Activated effector memory CD4-positive, alpha-beta T cell treated with anti-CD3 and anti-CD28 coated beads, Interleukin-2, amount 50 U/mL, for 16 hours (primary cell): ENCODE data around the gene GZMM.

ENCODE experiments used
- DNase-seq: peaks from one replicate; pipeline ENCODE4 v3.0.0-alpha.2; 2020

The GZMM gene

DNA sequence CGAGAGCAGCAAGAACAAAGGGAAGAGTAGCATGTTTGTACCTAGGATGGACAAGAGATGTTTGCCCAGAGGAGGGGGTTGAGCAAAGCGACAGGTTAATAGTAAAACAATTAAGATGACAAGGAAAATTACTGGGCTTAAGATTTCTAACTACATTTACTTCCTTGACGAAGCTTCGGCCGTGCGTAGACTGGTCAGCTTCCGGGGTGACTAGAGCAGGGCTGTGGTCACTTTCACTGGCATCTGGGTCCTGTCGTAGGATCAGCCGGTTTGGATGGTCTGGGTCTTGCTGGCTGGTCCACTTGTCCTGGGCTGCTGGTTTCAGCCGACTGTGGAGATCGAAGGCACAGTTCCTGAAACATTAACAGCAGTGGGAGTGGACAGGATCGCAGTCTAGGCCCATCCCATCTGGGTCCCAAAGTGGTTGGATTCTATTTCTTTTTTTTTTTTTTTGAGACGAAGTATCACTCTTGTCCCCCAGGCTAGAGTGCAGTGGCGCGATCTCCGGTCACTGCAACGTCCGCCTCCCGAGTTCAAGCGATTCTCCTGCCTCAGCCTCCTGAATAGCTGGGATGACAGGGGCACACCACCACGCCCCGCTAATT lies 23.5 kb downstream of the GZMM start:
- DNase-seq, result no peak

DNA sequence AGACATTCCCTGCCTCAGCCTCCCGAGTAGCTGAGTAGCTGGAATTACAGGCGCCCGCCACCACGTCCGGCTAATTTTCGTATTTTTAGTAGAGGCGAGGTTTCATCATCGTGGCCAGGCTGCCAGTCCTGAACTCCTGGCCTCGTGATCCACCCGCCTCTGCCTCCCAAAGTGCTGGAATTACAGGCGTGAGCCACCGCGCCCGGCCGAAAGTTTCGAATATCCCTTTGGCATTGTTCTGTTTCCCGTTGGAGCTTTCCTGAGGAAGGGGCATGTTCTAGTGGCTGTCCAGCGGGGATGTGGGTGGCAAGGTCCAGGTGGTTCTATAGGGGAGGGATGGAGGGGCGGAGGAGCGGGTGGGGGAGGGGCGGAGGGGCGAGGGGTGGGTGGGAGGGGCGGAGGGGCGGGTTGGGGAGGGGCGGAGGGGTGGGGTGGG lies 26.4 kb downstream of the GZMM start:
- DNase-seq, result no peak

DNA sequence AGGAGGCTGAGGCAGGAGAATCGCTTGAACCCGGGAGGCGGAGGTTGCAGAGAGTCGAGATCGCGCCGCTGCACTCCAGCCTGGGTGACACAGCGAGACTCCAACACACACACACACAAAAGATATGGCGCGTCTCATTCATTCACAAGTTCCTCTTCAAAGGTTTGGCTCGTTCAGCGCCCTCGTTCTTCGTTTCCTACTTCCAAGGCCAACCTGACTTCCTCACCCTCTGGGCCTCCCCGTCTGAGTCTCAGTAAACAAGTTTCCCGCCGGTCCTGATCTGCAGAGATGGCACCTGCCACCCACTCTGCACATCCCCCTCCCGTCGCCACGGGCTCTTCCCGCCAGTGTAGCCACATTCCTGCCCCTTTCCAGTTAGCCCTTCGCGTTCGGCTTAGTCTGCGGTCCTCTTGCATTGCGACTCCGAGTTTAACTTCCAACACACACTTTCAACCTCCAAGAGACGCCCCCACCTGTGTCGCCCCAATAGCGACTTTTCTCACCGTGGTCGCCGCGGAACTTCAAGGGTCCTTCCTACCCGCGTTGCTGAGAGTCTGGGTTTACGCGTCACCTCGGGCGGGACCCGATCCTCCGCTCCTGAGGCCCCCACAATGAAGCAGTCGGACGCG lies 27.2 kb downstream of the GZMM start:
- peak; percentile 83 for DNase-seq

DNA sequence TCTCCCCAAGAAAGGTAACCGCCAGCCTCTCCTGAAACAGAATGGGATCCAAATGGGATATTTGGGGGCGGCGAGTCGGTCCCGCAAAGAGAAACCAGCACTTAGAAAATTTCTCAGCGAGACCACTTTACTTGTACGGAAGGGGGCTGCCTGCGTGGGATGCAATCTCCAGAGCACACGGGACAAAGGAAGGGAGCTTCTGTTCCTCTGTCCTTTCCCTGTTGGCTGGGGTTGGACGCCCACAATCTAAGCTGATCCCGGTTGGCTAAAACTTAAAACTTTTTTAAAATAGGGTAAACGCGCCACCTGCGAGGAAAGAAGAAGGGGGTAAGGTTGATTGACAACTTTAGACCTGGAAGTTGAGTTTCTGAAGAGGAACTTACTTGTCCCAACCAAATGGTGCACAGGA lies 27.7 kb downstream of the GZMM start:
- DNase-seq, result peak; percentile 71

DNA sequence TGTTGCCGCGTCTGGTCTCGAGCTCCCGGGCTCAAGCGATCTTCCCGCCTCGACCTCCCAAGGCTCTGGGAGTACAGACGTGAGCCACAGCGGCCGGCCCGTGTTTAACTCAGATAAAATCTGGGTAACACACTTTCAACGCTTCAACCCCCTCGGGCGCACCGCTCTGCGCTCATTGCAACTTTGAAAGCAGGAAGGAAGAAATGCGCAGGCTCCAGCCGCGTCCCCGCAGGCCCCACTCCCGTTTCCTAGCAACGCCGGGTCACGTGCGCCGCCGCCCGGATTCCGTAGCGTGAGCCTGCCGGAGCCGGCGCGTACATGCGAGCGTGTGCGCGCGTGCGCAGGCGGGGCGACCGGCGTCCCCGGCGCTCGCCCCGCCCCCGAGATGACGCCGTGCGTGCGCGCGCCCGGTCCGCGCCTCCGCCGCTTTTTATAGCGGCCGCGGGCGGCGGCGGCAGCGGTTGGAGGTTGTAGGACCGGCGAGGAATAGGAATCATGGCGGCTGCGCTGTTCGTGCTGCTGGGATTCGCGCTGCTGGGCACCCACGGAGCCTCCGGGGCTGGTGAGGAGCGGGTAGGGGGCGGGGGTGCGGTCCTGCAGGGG lies 28.4 kb downstream of the GZMM start, which contains the start of gene BSG:
TSS of gene BSG (plus strand) at position 457 of the 603 bp plus-strand sequence. CDS start at position 496, 39 bp downstream.
- peak; percentile 100 for DNase-seq

DNA sequence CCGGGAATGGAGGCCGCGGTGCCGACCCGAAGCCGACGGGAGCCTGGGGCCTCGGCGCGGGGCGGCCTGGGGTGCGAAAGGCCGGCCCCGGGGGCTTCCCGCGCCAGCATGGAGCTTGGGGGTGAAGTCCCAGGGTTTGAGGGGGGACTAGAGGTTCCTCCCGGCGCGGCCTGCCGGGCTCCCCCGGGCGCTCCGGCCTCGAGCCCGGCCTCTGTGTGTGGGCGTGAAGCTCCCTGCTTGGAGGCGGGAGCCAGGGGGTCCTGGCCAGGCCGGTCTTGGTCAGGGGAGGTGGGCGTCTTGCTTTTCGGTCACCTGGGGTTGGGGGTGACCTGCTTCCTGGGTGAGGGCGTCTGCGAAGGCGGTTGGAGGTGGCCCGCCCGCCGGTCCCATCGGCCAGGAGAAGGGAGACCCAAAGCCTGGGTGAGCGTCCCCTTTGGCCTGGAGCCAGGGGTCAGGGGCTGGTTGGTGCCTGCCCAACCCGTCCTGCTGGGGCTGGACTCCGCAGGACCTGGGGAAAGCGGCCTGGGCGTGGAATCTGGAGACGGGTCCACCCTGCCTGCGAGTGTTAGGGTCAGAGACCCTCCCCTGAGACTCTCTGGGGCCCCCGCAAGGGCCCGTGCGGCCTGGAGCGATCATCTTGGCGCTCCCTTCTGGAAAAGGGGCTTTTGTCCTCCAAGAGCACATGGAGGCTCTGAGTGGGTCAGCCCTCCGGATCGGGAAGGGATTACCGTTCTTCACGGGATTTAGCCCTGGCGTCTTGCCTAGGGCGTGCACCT lies 29.1 kb downstream of the GZMM start:
- DNase-seq, result no peak

DNA sequence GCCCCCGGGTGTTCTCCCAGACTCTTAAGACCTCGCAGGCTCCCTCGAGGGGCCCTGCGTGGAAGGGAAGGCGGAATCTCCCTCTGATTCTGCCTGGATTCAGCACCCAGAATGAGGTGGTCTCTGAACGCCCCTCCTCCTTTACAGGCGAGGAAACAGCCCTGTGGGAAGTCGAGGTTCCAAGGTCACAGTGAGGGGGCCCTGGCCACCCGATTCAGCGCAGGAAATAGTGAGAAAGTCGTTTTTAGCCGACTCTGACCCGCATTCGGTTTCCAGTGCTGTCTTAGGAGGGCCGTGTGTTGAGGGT lies 29.6 kb downstream of the GZMM start:
- no peak for DNase-seq

DNA sequence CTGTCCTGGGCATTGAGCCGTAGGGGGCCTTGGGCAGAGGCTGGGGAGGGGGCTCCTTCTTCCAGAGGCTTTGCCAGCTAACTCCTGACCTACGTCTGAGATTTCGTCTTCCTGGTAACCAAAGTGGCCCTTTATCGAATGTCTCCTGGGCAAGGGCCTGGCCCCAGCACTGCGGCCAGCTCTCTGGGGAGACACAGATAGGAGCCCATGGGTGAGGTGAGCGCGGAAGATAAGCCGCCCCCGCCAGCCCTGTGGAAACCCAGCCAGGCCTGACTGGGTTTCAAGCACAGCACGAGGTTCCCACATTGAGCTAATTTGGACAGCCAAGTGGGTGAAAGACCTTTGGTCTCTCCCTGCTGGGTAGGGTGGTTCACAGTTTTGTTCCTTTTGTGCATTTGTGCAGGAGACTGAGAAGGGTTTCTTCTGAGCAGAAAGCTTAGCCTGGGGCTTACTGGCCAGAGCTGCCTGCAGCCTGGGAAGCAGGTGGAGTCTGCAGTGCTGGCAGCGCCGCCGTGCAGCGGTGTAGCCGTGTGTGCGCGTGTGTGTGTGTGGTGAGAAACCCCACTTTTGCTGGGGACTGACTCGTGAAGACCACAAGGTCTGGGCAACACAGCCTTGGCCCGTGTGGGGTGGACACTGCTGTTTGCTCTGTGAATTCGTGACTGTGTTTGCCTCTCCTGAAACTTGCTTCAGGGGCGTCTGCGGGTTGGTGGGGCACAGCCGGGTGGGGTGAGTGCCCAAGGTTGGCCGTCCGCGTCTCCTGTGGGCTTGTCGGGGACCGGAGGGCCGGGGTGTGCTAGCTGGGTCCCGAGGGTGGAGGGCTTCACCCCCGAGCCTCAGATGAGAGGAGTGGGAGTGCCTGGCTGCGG lies 31.0 kb downstream of the GZMM start:
- DNase-seq, result no peak

DNA sequence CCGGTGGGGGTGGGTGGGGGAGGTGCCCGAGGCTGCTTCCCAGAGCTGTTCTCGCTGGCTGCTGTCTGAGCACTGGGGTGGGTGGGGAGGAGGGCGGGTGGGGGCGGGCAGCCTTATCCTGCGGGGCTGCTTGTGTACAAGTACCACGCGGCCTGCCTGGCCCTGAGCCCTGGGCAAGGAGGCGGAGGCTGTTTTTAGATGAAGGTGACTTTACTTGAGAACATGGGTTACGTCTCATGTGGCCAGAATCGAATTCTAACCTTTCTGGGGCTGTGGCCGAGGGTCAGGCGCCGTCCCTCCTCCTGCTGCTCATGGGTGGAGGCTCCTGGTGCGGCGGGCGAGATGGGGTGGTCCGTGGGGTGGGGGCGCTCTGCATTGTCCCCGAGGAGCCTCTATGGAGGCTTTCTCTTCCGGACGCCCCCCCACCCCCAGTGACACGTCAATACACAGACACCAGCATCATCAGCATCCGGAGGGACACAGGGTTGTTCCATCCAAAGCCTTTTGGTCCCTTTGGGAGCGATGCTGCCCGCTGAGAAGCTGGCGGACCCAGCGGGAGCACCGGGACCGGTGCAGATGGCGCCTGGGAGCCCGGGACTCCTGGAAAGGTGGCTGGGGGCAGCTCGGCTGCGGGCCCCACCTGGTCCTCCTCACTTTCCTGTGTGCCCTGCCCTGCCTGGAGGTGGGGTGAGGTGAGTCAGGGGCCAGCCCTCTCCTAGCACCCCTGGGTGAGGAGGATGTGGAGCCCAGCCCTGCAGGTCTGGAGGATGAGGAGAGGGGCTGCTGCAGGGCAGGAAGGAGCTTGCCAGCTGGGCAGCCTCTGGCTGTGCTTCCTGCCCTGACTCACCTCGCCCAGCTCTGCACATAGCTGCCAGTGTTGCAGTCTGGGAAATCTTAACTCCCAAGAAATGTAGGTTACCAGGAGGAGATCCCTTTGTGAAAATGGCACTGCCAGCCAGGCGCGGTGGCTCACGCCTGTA lies 32.0 kb downstream of the GZMM start:
- DNase-seq, result no peak

DNA sequence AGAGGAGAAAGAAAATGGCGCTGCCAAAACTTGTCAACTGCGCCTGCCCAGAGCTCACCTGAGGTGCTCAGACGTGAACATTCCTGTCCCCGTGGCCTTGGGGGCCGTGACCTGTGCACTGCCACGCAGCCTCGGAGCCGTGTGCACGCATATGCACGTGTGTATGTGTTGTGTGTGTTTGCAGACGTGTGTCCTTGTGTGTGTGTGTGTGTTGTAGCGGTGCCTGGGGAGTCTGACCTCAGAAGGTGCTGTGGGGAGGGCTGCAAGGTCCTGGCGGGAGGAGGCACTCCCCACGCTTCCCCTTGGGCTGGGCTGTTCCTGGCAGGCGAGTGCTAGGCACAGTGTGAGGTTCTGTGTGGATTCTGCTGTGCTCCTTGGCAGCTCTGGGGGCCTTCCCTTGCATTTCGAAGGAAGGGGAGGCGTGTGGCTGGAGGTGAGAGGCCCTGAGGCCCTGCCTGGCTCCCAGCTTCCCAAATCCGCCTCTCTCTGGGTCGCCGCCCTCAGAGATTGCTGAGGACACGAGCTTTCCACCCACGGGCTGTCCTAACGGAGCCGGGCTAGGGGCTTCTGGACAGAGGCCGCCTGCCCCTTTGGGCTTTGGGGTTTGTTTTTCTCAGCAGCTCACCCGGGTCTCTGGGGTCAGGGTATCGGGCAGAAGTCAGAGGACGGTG lies 33.0 kb downstream of the GZMM start:
- no peak for DNase-seq

DNA sequence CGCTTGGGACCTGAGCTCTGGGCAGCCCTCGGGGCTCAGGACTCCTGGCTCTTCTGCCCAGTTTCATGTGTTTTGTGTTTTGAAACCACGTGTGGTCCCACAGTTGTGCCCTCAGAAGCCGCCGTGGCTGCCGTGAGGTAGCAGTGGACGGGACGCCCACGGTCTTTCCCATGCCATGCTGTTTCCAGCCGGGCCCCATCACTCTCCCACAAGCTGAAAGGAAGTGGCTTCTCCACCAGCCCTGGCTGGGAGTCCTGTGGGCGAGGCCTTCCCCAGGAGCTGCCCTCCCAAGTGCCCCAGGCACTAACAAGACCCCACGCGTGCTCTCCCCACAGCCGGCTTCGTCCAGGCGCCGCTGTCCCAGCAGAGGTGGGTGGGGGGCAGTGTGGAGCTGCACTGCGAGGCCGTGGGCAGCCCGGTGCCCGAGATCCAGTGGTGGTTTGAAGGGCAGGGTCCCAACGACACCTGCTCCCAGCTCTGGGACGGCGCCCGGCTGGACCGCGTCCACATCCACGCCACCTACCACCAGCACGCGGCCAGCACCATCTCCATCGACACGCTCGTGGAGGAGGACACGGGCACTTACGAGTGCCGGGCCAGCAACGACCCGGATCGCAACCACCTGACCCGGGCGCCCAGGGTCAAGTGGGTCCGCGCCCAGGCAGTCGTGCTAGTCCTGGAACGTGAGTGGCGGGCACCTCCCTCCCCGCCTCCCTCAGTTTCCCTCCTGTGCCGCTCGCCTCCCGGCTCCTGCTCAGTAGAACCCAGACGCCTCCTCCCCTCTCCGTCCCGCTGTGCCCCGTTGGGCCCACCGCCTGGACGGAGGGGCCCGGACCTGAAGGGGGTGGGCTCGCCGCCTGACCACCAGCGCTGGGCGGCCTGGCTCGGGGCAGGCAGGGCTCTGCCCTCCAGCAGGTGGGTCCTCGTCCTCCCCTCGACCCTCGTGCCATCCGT lies 33.9 kb downstream of the GZMM start:
- DNase-seq, result no peak

DNA sequence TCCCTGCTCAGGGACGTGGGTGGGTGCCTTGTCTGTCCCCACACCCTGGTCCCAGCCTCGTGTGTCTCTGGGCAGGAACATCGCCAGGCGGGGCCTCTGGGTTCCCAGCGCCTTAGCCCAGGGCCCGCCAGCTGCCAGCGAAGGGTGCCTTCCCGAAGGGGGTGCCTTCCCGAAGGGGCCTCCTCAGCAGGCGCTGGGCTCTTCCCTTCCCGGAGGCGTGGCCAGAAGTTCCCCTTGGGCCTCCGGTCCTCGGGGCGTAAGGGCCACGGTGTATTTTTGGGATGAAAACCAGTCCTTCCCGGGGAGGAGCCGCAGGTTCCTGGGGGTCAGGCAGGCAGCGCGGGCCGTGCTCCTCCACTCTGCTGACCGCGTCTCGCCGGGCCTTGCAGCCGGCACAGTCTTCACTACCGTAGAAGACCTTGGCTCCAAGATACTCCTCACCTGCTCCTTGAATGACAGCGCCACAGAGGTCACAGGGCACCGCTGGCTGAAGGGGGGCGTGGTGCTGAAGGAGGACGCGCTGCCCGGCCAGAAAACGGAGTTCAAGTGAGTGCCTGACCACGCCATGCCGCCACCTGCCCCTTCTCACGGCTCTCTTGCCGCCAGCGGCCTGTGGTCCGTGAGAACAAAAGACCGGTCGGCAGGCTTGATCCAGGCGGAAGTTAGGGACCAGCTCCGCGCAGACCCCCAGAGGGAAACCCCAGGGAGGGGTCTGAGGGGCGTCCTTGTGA lies 35.4 kb downstream of the GZMM start:
- DNase-seq, result no peak

DNA sequence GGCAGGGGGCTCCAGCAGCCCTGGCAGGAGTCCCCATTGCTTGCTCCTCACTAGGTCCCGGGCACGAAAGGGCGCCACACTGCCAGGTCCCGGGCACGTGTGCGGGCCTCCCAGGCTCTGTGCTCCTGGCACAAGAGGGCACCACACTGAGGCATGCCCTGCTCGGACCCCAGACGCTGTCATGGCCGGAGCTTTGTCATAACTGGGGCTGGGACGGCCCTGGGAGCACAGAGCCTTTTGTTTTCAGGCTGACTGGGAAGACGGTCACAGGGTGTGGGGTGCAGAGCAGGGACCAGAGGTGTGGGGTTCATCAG lies 35.9 kb downstream of the GZMM start:
- no peak for DNase-seq

DNA sequence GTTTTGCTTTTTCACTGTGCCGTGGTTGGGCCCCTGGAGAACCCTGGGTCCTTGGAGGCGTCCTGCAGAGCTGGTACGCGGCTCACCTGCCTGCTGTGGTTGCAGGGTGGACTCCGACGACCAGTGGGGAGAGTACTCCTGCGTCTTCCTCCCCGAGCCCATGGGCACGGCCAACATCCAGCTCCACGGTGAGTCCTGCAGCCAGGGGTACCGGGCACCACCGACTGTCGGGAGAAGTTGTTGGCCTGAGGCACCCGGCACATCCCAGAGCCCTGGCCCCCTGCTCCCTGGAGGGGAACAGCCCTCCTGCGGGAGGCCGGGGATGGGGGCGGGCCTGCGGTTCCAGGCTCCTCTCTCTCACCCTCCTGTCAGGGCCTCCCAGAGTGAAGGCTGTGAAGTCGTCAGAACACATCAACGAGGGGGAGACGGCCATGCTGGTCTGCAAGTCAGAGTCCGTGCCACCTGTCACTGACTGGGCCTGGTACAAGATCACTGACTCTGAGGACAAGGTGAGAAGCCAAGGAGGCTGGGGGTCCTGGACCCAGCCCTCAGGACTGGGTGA lies 36.5 kb downstream of the GZMM start:
- DNase-seq, result no peak

DNA sequence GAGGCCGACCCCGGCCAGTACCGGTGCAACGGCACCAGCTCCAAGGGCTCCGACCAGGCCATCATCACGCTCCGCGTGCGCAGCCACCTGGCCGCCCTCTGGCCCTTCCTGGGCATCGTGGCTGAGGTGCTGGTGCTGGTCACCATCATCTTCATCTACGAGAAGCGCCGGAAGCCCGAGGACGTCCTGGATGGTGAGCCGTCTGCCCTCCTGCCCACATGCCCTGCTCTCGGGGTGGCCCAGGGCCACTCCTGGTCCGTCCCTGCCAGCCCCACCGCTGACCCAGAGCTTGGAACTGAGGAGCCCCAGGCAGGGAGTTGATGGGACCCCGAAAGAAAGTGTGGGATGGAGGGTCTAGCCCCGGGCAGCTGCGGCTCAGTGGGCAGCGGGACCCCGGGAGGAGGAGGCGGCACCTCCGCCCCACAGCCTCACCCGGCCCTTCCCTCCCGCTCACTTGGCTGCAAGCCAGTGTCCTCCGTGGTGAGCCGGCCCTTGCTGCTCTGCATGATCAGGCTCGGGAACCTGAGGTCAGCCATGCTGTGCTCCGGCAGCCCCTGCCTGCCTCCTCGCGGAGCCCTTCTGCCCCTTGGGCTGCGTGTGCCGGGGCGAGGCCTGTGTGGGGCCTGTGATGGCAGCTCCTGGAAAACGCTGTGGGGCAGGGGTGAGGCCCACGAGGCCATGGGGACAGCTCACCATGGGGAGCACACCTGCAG lies 37.7 kb downstream of the GZMM start:
- DNase-seq, result no peak

DNA sequence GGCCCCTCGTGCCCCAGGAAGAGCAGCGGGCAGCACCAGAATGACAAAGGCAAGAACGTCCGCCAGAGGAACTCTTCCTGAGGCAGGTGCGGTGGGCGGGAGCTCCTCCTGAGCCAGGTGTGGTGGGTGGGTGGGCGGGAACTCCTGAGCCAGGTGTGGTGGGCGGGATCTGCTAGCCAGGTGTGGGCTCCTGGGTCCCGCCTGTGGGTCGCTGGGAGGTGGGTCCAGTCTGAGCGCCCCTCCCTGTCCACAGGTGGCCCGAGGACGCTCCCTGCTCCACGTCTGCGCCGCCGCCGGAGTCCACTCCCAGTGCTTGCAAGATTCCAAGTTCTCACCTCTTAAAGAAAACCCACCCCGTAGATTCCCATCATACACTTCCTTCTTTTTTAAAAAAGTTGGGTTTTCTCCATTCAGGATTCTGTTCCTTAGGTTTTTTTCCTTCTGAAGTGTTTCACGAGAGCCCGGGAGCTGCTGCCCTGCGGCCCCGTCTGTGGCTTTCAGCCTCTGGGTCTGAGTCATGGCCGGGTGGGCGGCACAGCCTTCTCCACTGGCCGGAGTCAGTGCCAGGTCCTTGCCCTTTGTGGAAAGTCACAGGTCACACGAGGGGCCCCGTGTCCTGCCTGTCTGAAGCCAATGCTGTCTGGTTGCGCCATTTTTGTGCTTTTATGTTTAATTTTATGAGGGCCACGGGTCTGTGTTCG lies 38.8 kb downstream of the GZMM start:
- DNase-seq, result no peak

DNA sequence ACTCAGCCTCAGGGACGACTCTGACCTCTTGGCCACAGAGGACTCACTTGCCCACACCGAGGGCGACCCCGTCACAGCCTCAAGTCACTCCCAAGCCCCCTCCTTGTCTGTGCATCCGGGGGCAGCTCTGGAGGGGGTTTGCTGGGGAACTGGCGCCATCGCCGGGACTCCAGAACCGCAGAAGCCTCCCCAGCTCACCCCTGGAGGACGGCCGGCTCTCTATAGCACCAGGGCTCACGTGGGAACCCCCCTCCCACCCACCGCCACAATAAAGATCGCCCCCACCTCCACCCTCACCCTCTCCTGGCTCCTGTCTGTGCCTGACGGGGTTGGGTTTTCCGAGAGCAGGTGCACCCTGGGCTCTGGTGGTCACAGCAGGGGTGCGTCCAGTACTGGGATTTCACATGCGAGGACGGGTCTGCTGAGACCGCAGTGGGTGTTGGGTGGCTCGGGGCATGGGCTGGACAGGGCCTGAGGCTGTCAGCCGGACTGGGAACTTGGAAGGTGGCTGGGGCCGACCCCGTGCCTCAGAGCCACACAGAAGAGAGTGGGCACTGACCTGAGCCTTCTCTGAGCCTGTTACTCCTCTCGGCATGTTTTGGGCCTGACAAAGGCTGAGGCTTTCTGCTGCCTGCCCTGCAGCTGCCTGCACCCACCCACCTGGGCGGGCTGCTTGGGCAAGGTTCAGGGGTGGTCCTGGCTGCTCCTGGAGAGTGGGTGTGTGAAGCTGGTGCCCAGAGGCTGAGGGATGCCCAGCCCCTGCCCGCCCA lies 39.5 kb downstream of the GZMM start:
- DNase-seq, result no peak
